Lung (tissue), 12 donors: ENCODE results near the gene C12orf43. TPM values are rescaled to one million over a fixed set of nuclear protein-coding genes. Genes with fewer than 3 reads are reported as not detected.
A peak's percentile ranks its signal among the peaks of the same experiment; 100 is the strongest.

ENCODE experiments used
- ATAC-seq: fragments of 200-7000 bp; cut with Tn5 transposase; one replicate; pipeline ENCODE4 v1.9.1; 2020; ENCODE audit warnings: moderate number of reproducible peaks; ENCODE audit not compliant: insufficient read depth, low FRiP score
- DNase-seq, 3 donors: peaks; one replicate each; pipeline ENCODE4 v3.0.0-alpha.2; 2013 to 2017
- H3K27ac ChIP-seq, 2 donors: one replicate each; pipeline ENCODE4 v1.5.1; 2013; ENCODE audit warnings: mild to moderate bottlenecking in 2 of 2, moderate library complexity in 2 of 2, control low read depth in 1 of 2, inconsistent platforms in 1 of 2, low read depth in 1 of 2, low read length in 1 of 2
- H3K27me3 ChIP-seq, 3 donors: one replicate each; pipeline ENCODE4 v1.5.1; 2013; ENCODE audit warnings: low read length in 2 of 3; ENCODE audit not compliant: control insufficient read depth in 3 of 3, insufficient read depth in 3 of 3
- H3K36me3 ChIP-seq, 4 donors: one replicate each; pipeline ENCODE4 v1.5.1; 2013; ENCODE audit warnings: low read length in 4 of 4, mild to moderate bottlenecking in 1 of 4, moderate library complexity in 1 of 4; ENCODE audit not compliant: control insufficient read depth in 4 of 4, insufficient read depth in 4 of 4
- H3K4me1 ChIP-seq, 5 donors: one replicate each; pipeline ENCODE4 v1.5.1; 2013; ENCODE audit warnings: low read length in 5 of 5, mild to moderate bottlenecking in 2 of 5, moderate library complexity in 1 of 5; ENCODE audit not compliant: control insufficient read depth in 5 of 5, insufficient read depth in 5 of 5
- H3K4me3 ChIP-seq: one replicate; pipeline ENCODE4 v1.5.1; 2013; ENCODE audit warnings: mild to moderate bottlenecking, control low read depth, moderate library complexity
- H3K9ac ChIP-seq, 2 donors: one replicate each; pipeline ENCODE4 v1.5.1; 2013; ENCODE audit warnings: low read length in 2 of 2, control low read depth in 1 of 2; ENCODE audit not compliant: insufficient read depth in 1 of 2
- H3K9me3 ChIP-seq, 4 donors: one replicate each; pipeline ENCODE4 v1.5.1; 2013; ENCODE audit warnings: low read length in 3 of 4, mild to moderate bottlenecking in 1 of 4, moderate library complexity in 1 of 4; ENCODE audit not compliant: control insufficient read depth in 4 of 4, insufficient read depth in 3 of 4
- WGBS, 2 donors: extraction: QIAGEN DNeasy Blood & Tissue Kit; methylation state at CpG; one replicate each; pipeline ENCODE4 v1.1.7; 2013; 5-methylcytosine and 5-hydroxymethylcytosine counted together
- polyA plus RNA-seq, 2 donors: library from polyadenylated mRNA; stranded (reverse); fragments of 200-250 nt; gene quantifications; one replicate each; pipeline ENCODE4 v1.2.1, GENCODE V29; 2013
- total RNA-seq, 2 donors: library from RNA; depleted of rRNA in 1 of 2; stranded (reverse); fragments of >200 nt in 1 of 2; gene quantifications; one replicate each; pipeline ENCODE4 v1.2.1, GENCODE V29; 2014 to 2021
- TF ChIP-seq, protein P1 (sequence below): IDR thresholded peaks from 2 replicates; pipeline ENCODE4 v1.5.1; 2012; ENCODE audit warnings: mild to moderate bottlenecking; ENCODE audit errors: control extremely low read depth, extremely low read depth
- donor health status: control.
- donor health status: control.
- donor health status: Bipolar disorder and iron deficiency.
- donor health status: healthy.
- donor health status: DM: yes; HTN: yes; CAD: no.

C12orf43 gene
- total and polyA plus RNA-seq, 4 donors: 9.9 to 17.6 (median 12.5) TPM

DNA sequence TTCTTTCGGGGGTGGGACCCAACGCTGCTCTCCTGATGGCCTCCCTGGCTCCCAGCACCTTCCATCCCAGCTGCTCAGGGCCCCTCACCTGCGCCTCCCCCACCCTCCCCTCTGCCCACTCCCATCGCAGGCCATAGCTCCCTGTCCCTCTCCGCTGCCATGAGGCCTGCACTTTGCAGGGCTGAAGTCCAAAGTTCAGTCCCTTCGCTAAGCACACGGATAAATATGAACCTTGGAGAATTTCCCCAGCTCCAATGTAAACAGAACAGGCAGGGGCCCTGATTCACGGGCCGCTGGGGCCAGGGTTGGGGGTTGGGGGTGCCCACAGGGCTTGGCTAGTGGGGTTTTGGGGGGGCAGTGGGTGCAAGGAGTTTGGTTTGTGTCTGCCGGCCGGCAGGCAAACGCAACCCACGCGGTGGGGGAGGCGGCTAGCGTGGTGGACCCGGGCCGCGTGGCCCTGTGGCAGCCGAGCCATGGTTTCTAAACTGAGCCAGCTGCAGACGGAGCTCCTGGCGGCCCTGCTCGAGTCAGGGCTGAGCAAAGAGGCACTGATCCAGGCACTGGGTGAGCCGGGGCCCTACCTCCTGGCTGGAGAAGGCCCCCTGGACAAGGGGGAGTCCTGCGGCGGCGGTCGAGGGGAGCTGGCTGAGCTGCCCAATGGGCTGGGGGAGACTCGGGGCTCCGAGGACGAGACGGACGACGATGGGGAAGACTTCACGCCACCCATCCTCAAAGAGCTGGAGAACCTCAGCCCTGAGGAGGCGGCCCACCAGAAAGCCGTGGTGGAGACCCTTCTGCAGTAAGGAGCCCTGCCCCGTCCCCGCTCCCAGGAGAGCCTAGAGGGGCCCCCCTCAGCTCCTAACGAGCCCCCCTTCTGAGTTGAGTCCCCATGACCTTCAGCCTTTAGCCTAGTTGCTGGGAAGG lies 37.7 kb downstream of the C12orf43 start, which contains the start of gene HNF1A:
TSS of gene HNF1A (plus strand) at position 248 of the 924 bp plus-strand sequence. CDS start at position 474, 226 bp downstream.
- DNase-seq (no peak), ATAC-seq (no peak)
- H3K9me3 ChIP-seq: no peaks in the 10 kb centered on the region
- H3K36me3 ChIP-seq: no peaks in the 10 kb centered on the region
- H3K27ac ChIP-seq: no peak within 1 kb of the TSS
- H3K9ac ChIP-seq: no peak within 1 kb of the TSS
- TF ChIP-seq, protein P1, sequence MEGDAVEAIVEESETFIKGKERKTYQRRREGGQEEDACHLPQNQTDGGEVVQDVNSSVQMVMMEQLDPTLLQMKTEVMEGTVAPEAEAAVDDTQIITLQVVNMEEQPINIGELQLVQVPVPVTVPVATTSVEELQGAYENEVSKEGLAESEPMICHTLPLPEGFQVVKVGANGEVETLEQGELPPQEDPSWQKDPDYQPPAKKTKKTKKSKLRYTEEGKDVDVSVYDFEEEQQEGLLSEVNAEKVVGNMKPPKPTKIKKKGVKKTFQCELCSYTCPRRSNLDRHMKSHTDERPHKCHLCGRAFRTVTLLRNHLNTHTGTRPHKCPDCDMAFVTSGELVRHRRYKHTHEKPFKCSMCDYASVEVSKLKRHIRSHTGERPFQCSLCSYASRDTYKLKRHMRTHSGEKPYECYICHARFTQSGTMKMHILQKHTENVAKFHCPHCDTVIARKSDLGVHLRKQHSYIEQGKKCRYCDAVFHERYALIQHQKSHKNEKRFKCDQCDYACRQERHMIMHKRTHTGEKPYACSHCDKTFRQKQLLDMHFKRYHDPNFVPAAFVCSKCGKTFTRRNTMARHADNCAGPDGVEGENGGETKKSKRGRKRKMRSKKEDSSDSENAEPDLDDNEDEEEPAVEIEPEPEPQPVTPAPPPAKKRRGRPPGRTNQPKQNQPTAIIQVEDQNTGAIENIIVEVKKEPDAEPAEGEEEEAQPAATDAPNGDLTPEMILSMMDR: no peak
- H3K4me3 ChIP-seq: no peak within 1 kb of the TSS
- no peaks in the 10 kb centered on the region for H3K4me1 ChIP-seq
- H3K27me3 ChIP-seq: no peaks in the 10 kb centered on the region
- 78 to 90% methylated on average over 37 to 40 of the region's 40 CpGs for WGBS, 2 donors

DNA sequence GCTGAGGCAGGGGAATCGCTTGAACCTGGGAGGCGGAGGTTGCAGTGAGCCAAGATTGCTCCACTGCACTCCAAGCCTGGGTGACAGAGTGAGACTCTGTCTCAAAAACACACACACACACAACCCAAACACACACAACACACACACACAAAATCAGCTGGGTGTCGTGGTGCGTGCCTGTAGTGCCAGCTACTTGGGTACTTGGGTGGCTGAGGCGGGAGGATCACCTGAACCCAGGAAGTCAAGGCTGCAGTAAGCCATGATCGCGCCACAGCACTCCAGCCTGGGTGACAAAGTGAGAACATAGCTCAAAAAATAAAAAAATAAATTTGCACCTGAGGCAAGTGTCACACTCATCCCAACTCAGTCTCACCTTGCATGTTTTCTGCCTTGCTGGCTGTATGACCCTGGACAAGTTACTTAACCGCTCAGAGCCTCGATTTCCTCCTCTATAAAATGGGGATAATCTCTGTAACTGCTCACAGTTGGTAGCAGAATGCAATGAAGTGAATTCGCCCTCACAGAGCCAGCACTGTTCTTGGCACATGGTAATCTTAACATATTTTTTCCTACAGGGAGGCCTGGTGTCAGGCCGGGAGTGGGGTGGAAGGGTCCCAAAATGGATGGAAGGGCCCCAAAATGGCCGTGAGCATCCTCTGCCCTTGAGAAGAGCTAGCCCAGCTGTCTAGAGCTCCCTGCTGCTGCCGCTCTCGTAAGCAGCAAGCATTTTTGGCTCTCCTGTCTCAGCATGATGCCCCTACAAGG lies 38.6 kb downstream of the C12orf43 start:
- H3K36me3 ChIP-seq: no peaks in the 10 kb centered on the region
- 94 to 96% methylated on average over 14 of the region's 14 CpGs for WGBS, 2 donors
- H3K9ac ChIP-seq: no peak overlapping the region
- H3K27me3 ChIP-seq: no peaks in the 10 kb centered on the region
- ATAC-seq (no peak), DNase-seq (no peak)
- no peaks in the 10 kb centered on the region for H3K4me1 ChIP-seq
- H3K27ac ChIP-seq: no peak overlapping the region
- TF ChIP-seq, protein P1: no peak
- H3K9me3 ChIP-seq: no peaks in the 10 kb centered on the region
- no peak overlapping the region for H3K4me3 ChIP-seq

DNA sequence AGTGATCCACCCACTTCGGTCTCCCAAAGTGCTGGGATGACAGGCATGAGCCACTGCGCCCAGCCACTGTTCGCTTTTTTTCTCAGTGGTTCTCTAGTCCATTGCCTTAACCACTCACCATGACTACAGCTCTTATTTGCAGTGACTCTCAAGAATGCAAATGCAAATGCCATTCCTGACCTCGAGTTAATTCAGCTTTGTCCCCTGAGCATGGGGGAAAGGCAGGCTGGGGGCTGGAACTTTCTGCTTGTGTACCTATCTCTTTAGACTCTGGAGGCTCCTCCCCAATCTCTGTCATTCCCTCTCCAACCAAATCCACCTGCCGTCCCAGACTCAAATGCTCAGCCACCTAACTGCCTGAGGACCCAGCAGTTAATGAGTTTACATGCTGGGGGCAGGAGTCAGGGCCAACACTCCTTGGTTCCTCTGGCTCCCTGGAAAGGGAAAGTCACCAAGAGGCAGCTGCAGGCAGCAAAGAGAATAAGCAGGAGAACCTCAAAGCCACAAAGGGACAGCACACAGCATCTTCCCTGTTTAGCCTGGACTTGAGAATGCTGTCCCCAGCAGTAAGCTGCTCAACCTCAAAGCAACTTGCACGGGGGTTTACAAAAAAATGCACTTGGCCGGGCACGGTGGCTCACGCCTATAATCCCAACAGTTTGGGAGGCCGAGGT lies 43.3 kb downstream of the C12orf43 start:
- ATAC-seq (peak; percentile 76), DNase-seq (peak; percentile 68 to 86 (median 75))
- Histone ChIP-seq H3K9me3 (no peaks in the 10 kb centered on the region), H3K4me1 (peaks cover 0 to 3% (median 0%) of the 10 kb centered on the region in 5 donors), H3K27me3 (no peaks in the 10 kb centered on the region), H3K27ac (no peak overlapping the region), H3K9ac (no peak overlapping the region), H3K36me3 (no peaks in the 10 kb centered on the region), H3K4me3 (no peak overlapping the region)
- TF ChIP-seq, protein P1: no peak
- WGBS, 2 donors: 54 to 75% methylated on average over 10 of the region's 10 CpGs
